ENCODE data around the gene MDN1.
"Not testable (repeated sequence)": the region's sequence is repeated elsewhere in the genome, so short reads cannot be mapped to it uniquely, and the experiment has no call there.

Gene MDN1

DNA sequence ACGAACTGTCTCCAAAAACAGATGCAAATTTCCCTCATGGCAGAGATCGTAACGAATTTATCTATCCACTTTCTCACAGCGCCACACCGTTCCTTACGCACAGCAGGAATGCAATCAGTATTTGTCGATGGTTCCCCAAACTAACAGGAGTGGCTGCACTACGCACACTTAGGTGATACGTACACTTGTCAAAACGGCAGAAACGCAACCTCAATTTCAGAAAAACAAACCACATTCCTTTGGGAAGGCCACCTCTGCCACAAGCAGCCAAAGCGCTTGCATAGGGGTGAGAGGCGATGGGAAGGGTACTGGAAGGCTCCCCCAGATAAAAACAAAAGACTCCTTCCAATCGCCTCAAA, 638 bp downstream of the MDN1 start:
- DNase-seq (ENCODE audit: extremely low spot score, insufficient read length, low read depth) (no peak), FAIRE-seq (peak; percentile 9)

DNA sequence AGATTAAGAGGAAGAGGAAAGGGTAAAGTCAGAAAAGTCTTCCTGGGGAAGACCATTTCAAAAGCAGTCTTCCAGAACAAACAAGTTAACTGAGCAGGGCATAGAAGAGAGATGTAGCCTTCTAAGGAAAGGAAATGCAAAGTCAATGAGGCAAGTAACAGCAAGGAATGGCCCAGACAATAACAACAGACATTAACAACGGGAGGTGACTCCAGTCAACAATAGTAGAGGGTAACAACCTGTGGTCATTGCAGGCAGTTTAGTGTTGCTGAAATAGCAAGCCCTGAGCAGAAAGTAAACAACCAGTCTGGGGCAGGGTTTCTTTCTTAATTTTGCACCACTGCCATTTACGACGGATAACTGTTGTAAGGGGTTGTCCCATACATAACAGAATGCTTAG, 2.1 kb downstream of the MDN1 start:
- DNase-seq (ENCODE audit: extremely low spot score, insufficient read length, low read depth), result no peak
- no peak for FAIRE-seq

DNA sequence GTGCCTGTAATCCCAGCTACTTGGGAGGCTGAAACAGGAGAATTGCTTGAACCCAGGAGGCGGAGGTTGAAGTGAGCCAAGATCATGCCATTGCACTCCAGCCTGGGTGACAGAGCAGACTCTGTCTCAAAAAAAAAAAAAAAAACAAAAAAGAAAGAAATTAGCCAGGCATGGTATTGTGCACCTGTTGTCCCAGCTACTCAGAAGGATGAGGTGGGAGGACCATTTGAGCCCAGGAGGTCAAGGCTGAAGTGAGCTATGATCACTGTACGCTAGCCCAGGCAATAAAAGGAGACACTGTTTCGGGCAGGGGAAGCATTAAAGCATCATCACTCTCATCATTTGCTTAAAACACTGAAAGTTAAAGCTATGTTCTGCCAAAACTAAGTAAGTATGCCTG, 6.2 kb downstream of the MDN1 start:
- not testable (repeated sequence) for FAIRE-seq; DNase-seq (ENCODE audit: extremely low spot score, insufficient read length, low read depth)

GRCh38 chr6:89807581-89807980, 12.0 kb downstream of the MDN1 start:
- FAIRE-seq, result no peak
- no peak for DNase-seq (ENCODE audit: extremely low spot score, insufficient read length, low read depth)

DNA sequence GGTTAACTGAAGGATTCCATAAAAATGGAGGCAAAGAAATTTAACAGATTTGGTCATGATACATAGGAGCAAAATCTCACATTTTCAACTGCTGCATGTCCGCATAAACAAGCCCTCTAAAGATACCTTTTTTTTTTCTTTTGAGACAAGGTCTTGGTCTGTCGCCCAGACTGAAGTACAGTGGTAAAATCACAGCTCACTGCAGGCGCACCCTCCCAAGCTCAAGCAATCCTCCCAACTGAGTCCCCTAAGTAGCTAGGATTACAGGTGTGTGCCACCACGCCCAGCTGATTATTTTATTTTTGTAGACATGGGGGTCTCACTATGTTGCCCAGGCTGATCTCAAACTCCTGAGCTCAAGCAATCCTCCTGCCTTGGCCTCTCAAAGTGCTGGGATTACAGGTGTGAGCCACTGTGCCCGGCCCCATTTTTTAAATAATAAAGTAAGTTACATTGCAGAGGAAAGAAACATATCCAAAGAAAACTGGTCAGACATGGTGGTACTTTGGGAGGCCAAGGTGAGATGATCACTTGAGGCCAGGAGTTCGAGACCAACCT, 13.7 kb downstream of the MDN1 start:
- DNase-seq (ENCODE audit: extremely low spot score, insufficient read length, low read depth) (no peak), FAIRE-seq (no peak)

DNA sequence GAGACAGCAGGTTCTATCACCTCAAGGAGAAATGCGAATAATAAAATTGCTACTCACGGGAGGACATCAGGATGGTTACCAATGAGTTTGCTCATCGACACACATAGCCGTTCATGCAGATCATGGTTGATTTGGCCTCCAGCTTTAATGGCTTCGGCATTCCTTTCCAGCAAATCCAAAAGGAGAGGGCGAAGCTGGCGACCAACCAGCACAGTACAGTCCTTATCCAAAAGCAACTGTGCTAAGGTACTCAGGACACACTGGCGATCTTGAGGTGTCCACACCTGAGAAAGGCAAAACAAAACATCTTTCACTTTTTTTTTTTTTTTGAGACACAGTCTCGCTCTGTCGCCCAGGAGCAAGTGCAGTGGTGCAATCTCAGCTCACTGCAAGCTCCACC, 16.3 kb downstream of the MDN1 start:
- no peak for DNase-seq (ENCODE audit: extremely low spot score, insufficient read length, low read depth)
- FAIRE-seq, result no peak

DNA sequence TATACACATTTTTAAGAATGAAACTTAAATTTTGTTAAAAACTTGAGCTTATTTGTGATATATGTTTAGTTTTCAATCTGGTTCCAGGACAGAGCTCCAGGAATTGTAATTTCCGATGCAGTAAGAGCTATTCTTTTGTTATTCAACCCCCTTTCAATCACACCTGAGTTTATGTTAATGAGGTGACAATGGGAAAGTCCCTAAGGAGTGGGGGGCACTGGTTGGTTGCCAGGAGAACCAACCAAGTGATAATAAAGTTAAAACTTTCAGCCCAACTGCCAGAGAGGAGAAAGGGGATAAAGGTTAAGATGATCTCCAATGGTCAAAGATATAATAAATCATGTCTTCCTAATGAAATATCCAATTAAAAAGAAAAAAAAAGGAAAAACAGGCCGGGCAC, 19.8 kb downstream of the MDN1 start:
- FAIRE-seq (no peak), DNase-seq (ENCODE audit: extremely low spot score, insufficient read length, low read depth) (no peak)

GRCh38 chr6:89799096-89799495, 20.5 kb downstream of the MDN1 start:
- FAIRE-seq, result no peak
- DNase-seq (ENCODE audit: extremely low spot score, insufficient read length, low read depth), result no peak

DNA sequence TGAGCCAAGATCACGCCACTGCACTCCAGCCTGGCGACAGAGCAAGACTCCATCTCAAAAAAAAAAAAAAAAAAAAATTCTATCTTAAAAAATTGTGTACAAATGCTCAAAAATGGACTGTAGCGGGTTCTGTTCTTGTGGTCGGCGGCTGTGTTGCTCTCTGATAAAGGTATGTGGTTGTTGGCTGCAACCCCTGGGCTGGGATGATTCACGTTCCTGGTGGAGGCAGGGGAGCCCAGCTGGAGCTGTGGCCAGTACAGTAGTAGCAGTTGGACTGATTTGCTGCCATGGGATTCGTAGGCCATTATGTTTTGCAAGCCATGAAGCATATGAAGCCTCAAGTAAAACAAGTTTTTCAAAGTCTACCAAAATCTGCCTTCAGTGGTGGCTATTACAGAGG, 22.3 kb downstream of the MDN1 start:
- no peak for DNase-seq (ENCODE audit: extremely low spot score, insufficient read length, low read depth)
- no peak for FAIRE-seq

DNA sequence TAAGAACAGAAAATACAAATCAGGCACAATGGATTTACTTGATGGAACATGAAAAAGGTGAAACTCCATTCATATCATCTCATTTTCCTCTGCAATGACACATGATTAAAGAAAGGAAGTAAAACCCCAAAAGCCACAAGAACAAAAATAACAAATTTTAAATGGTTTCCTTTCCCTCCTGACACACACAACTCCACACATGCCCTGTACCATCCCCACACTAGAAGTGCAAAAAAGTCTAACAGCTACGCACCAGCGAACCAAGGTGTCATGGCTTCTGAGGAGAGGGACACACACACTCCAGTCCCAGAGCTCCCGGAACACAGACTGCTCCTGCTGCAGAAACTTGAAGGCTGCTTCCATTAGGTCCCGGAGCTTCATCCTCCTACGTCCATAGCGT, 25.3 kb downstream of the MDN1 start:
- DNase-seq (ENCODE audit: extremely low spot score, insufficient read length, low read depth) (no peak), FAIRE-seq (no peak)

- no peak for DNase-seq (ENCODE audit: extremely low spot score, insufficient read length, low read depth)
- no peak for FAIRE-seq
Measured at GRCh38 chr6:89793586-89793985, 26.0 kb downstream of the MDN1 start.

GRCh38 chr6:89792881-89793280, 26.7 kb downstream of the MDN1 start:
- DNase-seq (ENCODE audit: extremely low spot score, insufficient read length, low read depth) (no peak), FAIRE-seq (peak; percentile 79)

DNA sequence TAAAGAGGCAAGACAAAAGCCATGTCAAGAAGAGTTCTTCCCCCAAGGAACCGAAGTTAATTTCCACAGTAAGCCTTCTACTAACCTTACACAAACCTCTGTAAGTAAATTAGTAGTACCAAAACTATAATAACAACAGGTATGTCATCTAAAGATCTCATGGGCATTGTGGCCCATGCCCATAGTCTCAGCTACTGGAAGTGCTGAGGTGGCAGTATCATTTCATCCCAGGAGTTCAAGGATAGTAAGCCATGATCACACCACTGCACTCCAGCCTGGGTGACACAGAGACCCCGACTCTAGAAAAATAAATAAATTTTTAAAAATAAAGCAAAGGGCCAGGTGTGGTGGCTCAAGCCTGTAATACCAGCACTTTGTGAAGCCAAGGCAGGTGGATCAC, 29.2 kb downstream of the MDN1 start:
- DNase-seq (ENCODE audit: extremely low spot score, insufficient read length, low read depth) (no peak), FAIRE-seq (no peak)

DNA sequence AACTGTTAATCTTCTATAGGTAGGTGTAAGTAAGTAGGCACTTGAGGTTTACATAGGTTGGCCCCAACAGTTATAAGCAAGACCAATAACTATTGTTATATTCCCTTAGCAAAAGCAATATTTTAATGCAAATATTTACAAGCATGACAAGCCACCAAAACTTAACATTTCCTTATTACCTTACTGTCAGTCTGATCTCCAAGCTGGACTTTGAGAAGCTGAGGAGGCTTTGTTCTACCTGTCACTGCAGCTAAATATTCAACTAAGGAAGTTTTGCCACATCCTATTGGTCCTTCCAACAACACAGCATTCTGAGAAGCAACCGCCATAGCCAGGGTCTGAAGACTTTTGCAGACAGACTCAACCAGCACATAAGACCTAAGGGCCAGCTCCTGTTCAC, 29.6 kb downstream of the MDN1 start:
- FAIRE-seq (no peak), DNase-seq (ENCODE audit: extremely low spot score, insufficient read length, low read depth) (no peak)

DNA sequence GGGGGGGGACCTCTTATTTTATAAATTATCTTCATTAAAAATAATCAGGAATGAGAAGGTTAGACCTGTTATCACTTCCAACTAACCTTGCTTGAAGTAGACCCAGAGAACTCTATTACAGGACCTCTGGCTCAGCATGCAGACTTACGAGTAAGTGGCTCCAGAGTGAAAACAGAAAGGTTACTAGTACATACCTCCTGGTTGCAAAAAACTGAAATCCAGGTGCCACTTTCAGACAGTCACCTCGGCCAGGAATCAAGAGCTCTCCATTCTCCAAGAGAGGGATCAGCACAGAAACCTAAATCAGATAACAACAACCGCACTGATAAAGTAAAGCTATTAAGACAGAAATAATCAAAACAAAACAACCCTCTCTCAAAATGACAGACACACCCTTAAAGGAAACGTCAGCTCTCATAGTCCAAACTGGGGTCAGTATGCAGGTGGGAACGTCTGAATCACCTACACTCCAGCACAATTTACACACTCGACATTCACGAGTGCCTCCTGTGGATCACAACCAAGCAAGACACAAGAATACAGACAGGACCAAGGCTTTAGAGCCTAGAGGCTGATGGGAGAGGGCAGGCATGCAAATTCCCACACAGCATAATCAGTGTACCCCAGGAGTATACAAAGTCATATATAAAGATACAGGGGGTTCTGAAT, 31.8 kb downstream of the MDN1 start:
- FAIRE-seq, result no peak
- no peak for DNase-seq (ENCODE audit: extremely low spot score, insufficient read length, low read depth)

DNA sequence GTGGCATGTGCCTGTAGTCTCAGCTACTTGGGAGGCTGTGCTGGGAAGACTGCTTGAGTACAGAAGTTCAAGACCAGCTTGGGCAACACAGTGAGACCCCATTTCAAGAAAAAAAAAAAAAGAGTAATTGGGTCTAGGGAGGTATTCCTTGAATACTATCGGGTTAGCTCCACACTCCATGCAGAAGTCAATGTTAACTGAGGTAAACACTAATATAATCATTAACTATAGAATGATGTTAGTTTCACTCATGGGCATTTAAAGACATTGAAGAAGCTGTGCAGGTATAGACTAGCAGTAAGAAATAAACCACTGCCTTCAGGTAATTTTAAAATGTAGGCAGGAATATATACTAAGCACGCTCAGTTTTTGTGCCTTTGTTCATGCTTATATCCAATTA, 32.6 kb downstream of the MDN1 start:
- DNase-seq (ENCODE audit: extremely low spot score, insufficient read length, low read depth), result no peak
- FAIRE-seq, result no peak

DNA sequence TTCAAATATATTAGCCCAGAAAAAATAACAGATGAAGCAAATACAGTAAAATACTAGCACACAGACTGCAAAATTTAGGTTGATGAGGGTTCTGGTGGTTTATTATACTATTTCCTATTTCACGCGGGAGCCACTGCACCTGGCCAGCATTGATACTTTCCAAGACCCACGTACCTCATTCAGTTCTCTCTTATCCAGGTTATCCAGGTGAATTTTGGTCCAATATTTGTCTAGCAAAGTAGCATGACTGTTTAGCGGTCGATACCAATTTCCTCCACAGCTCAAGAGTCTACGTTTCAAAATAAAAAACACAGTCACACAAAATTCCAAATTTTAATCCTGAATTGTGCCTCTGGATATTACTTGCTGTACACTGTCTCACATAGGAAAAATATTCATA, 34.8 kb downstream of the MDN1 start:
- FAIRE-seq (no peak), DNase-seq (ENCODE audit: extremely low spot score, insufficient read length, low read depth) (no peak)

GRCh38 chr6:89783293-89783692, 36.3 kb downstream of the MDN1 start:
- not testable (repeated sequence) for DNase-seq (ENCODE audit: extremely low spot score, insufficient read length, low read depth); FAIRE-seq

- FAIRE-seq (no peak), DNase-seq (ENCODE audit: extremely low spot score, insufficient read length, low read depth) (no peak)
Measured at GRCh38 chr6:89782222-89782621, 37.4 kb downstream of the MDN1 start.

- no peak for FAIRE-seq
- no peak for DNase-seq (ENCODE audit: extremely low spot score, insufficient read length, low read depth)
Measured at GRCh38 chr6:89781070-89782034, 38.2 kb downstream of the MDN1 start.

DNA sequence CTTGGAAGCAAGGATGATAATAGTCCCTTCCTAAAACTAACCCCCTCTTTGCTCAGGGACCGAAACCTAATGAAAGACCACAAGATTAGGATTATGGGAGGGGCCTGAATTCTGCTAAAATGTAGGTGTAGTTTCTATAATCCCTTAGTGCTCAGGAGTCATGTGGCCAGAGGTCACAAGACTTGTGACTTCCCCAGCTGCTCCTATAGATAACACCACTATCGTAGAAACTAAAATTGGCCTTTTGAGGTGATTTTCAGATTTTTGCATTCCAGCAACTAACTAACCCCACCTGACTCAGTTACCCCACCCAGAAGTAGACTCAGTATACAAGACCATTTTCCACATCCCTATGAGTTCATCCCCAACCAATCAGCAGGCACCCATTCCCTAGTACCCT, 42.1 kb downstream of the MDN1 start:
- DNase-seq (ENCODE audit: extremely low spot score, insufficient read length, low read depth) (no peak), FAIRE-seq (no peak)

All from GM18507 (cell line).